ENCODE measurements around the gene LETM1. TPM values are rescaled to one million over a fixed set of nuclear protein-coding genes. Genes with fewer than 3 reads are reported as not detected.

LETM1 gene
- total and polyA plus RNA-seq, 2 of the 13 experiments (the other 11 are each of a cell fraction or from before 2014, with no cell fraction given): 9.7 to 41.6 TPM

DNA sequence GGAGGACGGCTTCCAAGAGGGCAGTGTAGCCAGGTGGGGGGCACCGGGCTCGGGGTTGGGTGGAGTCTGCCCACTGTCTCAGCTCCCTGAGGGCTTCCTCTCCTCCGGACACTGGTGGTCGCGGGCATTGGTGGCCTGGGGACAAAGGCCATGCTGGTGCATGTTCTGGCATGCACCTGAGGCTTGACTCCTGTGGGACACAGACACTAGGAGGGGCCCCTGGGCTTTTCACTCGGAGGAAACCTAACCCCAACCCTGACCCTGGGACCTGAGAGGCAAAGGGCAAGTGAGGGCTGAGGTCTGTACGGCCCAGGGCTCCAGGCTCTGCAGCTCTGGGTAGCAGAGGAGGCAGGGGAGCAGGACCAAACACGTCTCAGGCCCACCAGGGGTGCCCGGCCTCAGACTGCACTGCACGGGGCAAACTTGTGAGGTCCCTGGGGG is 85.1 kb downstream of the LETM1 start (continued):
- TF ChIP-seq FOXO4 (CRISPR knock-in tag; conservative IDR thresholded peaks at IDR 0.05) (no peak), NCOR1 (IDR thresholded peaks at IDR 0.05; ENCODE audit: borderline replicate concordance, low read length) (peak; percentile 65; the same call in 1 of the 2 replicates), ZSCAN9 (CRISPR knock-in tag; IDR thresholded peaks at IDR 0.05; ENCODE audit: borderline replicate concordance) (no peak), CEBPG (CRISPR knock-in tag; IDR thresholded peaks at IDR 0.05) (no peak), HIC2 (CRISPR knock-in tag; IDR thresholded peaks at IDR 0.05; ENCODE audit: low read depth) (peak; percentile 85; the same call in 1 of the 2 replicates), IKZF1 (IDR thresholded peaks at IDR 0.05) (no peak), ZNF777 (CRISPR knock-in tag; IDR thresholded peaks at IDR 0.05) (no peak), SRSF1 (optimal IDR thresholded peaks at IDR 0.05; ENCODE audit: low read depth, low read length) (peak; percentile 65), RBM39 (IDR thresholded peaks at IDR 0.05; ENCODE audit: low read depth, low read length, poor library complexity, severe bottlenecking) (no peak), ARNTL (CRISPR knock-in tag; IDR thresholded peaks at IDR 0.05) (no peak), HCFC1 (IDR thresholded peaks at IDR 0.05; ENCODE audit: low read depth, low read length) (no peak), MEF2D (CRISPR knock-in tag; IDR thresholded peaks at IDR 0.05) (no peak), ZBTB7B (CRISPR knock-in tag; IDR thresholded peaks at IDR 0.05) (peak; percentile 80), ZNF891 (CRISPR knock-in tag; IDR thresholded peaks at IDR 0.05) (peak; percentile 27; the same call in 1 of the 2 replicates), ZNF354B (CRISPR knock-in tag; IDR thresholded peaks at IDR 0.05) (no peak), RBFOX2 (IDR thresholded peaks at IDR 0.05; ENCODE audit: low read depth, low read length) (no peak; the same call in 1 of the 2 replicates), ZNF850 (CRISPR knock-in tag; conservative IDR thresholded peaks at IDR 0.05) (no peak), CTCF (CRISPR knock-in tag; IDR thresholded peaks at IDR 0.05) (peak; percentile 73), NKX3-1 (CRISPR knock-in tag; IDR thresholded peaks at IDR 0.05) (no peak), RBAK (CRISPR knock-in tag; IDR thresholded peaks at IDR 0.05) (no peak), SRSF4 (IDR thresholded peaks at IDR 0.05; ENCODE audit: low read depth, low read length, poor library complexity, severe bottlenecking) (no peak), ZNF30 (CRISPR knock-in tag; IDR thresholded peaks at IDR 0.05) (no peak), ZNF333 (CRISPR knock-in tag; IDR thresholded peaks at IDR 0.05; ENCODE audit: borderline replicate concordance) (no peak), TCF7L2 (IDR thresholded peaks at IDR 0.05; ENCODE audit: low read depth, low read length) (no peak)
- TF ChIP-seq, protein P1, sequence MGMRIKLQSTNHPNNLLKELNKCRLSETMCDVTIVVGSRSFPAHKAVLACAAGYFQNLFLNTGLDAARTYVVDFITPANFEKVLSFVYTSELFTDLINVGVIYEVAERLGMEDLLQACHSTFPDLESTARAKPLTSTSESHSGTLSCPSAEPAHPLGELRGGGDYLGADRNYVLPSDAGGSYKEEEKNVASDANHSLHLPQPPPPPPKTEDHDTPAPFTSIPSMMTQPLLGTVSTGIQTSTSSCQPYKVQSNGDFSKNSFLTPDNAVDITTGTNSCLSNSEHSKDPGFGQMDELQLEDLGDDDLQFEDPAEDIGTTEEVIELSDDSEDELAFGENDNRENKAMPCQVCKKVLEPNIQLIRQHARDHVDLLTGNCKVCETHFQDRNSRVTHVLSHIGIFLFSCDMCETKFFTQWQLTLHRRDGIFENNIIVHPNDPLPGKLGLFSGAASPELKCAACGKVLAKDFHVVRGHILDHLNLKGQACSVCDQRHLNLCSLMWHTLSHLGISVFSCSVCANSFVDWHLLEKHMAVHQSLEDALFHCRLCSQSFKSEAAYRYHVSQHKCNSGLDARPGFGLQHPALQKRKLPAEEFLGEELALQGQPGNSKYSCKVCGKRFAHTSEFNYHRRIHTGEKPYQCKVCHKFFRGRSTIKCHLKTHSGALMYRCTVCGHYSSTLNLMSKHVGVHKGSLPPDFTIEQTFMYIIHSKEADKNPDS (CRISPR knock-in tag; IDR thresholded peaks at IDR 0.05): no peak
- TF ChIP-seq, protein P2, sequence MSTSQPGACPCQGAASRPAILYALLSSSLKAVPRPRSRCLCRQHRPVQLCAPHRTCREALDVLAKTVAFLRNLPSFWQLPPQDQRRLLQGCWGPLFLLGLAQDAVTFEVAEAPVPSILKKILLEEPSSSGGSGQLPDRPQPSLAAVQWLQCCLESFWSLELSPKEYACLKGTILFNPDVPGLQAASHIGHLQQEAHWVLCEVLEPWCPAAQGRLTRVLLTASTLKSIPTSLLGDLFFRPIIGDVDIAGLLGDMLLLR (CRISPR knock-in tag; IDR thresholded peaks at IDR 0.05): no peak
